Astrocyte (in vitro differentiated cells and primary cell): ENCODE data around the gene KIFAP3. TPM values are rescaled to one million over a fixed set of nuclear protein-coding genes. Genes with fewer than 3 reads are reported as not detected.

Experiments
- total RNA-seq: library from RNA; stranded (reverse); gene quantifications from 2 replicates; pipeline ENCODE4 v1.2.1, GENCODE V29; 2021

The KIFAP3 gene
- total RNA-seq, 1 donor from 2014 or later = 32.8 TPM

Other genes with a start within 250 kb of the KIFAP3 start
- gene SCYL3, start 180.8 kb downstream of the KIFAP3 start, total RNA-seq = 5.6 and 6.2 TPM in 2 replicates
- gene NTMT2, start 71.3 kb upstream of the KIFAP3 start, total RNA-seq = 0.43 TPM in 1 of 2 replicates, not detected in the other